GM19043 (cell line): ENCODE results near the gene DCAF12L2.
"Not testable (repeated sequence)": the region's sequence is repeated elsewhere in the genome, so short reads cannot be mapped to it uniquely, and the experiment has no call there.

Experiments
- ATAC-seq: cut with Tn5 transposase; IDR thresholded peaks from one replicate; pipeline ENCODE4 v1.9.1; 2021; ENCODE audit warnings: low read depth; ENCODE audit not compliant: unreplicated experiment

The DCAF12L2 gene

GRCh38 chrX:126165721-126166461 lies at the start of gene DCAF12L2:
Gene DCAF12L2, minus strand, starts transcription at chrX:126166289. Its CDS starts 365 bp downstream, at chrX:126165924.
- ATAC-seq = no peak

GRCh38 chrX:126190888-126191287 lies 24.8 kb upstream of the DCAF12L2 start:
- ATAC-seq = not testable (repeated sequence)

- ATAC-seq = no peak
Observed at GRCh38 chrX:126177133-126177840, 11.2 kb upstream of the DCAF12L2 start.

- ATAC-seq = no peak
Observed at GRCh38 chrX:126170720-126171119, 4.6 kb upstream of the DCAF12L2 start.

GRCh38 chrX:126167560-126167959 lies 1.5 kb upstream of the DCAF12L2 start:
- no peak for ATAC-seq

GRCh38 chrX:126165401-126165720 lies 728 bp downstream of the DCAF12L2 start:
- no peak for ATAC-seq

- ATAC-seq = no peak
Observed at GRCh38 chrX:126164689-126165400, 1.2 kb downstream of the DCAF12L2 start.

GRCh38 chrX:126164226-126164625 lies 1.9 kb downstream of the DCAF12L2 start:
- ATAC-seq = no peak

GRCh38 chrX:126141014-126141413 lies 25.1 kb downstream of the DCAF12L2 start:
- ATAC-seq = no peak

- no peak for ATAC-seq
Observed at GRCh38 chrX:126137899-126138298, 28.2 kb downstream of the DCAF12L2 start.

- ATAC-seq = no peak
Observed at GRCh38 chrX:126124721-126125120, 41.4 kb downstream of the DCAF12L2 start.
